GM21619 (cell line): Measurements from ENCODE around the gene TRIP6.

Experiments
- ATAC-seq: cut with Tn5 transposase; IDR thresholded peaks from one replicate; pipeline ENCODE4 v1.9.1; 2021; ENCODE audit not compliant: unreplicated experiment

Gene TRIP6

DNA sequence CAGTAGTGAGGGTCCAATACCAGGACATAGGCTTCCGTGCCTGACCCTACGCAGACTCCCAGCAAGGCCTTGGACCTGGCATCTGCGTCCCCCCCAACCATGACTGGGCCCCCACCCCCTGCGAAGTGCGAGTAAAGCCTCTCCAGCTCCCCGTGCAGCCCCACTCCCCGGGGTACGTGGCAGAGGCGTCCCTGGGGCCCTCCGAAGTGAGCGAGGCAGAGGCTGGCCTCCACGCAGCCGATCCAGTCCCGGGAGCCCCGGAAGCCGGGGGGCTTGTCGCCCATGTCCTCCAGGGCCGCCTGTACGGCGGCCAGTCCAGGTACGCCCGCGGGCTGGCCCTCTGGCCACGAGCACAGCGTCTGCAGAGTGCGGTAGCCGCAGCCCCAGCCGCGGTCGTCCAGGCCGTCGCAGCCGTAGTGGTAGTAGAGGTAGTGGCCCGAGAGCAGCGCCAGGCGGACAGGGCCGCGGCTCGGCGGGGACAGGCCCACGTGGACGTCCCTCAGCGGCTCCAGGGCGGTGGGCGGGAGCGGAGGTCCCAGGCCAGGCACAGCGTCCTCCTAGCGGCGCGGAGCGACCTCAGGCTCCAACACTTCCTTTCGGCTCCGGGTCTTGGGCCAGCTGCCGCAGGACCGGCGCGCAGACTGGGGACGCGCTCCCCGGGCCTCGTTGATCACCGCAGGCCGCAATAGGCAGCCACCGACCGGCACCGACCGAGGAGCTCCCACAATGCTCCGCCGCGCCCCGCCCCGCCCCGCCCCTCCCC, 22.0 kb downstream of the TRIP6 start, which contains the start of gene UFSP1:
Gene UFSP1, minus strand, starts transcription at position 728 of the 763 bp plus-strand sequence. Its CDS starts 444 bp downstream, at position 284.
- ATAC-seq, result peak; percentile 31

DNA sequence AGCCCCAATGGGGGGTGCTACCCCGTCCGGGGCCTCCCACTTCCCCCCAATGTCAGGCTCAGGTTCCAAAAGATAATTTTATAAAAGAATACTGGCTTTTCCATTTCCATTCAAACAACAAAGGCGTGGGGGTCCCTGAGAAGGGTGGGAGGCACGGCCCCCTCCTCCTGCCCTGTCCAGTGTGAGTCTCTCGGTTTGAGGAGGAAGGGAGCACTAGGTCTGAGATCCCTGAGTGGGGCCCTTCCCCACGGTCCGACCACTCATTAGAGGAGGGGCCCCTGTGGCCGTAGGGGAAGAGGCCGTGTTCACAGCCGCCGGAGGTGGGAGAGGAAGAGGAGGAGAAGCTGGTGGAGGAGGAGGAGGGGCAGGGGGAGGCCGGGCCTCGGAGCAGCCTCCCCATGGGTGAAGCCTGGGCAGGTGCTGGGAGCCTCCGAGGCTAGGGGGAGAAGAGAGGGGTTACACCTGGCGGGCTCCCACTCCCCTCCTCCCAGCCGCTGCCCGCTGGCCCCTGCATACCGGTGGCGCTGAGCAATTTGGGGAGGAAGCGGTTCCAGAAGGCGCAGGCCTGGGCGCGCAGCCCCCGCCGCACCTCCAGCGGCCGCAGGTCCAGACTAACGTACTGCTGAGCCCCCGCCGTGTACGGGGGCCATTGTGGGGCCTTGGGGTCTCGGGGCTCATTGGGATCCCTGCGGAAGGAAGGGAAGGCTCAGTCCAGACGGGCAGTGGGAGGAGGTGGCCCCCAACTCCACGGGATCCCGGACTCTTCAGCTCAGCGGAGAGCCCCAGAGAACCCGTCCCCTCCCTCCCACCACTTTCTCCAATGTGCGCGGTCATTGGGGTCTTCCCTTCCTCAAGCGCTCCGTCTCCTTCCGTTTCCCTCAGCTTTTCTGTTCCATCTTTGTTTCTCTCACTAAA, 23.7 kb downstream of the TRIP6 start:
- no peak for ATAC-seq

DNA sequence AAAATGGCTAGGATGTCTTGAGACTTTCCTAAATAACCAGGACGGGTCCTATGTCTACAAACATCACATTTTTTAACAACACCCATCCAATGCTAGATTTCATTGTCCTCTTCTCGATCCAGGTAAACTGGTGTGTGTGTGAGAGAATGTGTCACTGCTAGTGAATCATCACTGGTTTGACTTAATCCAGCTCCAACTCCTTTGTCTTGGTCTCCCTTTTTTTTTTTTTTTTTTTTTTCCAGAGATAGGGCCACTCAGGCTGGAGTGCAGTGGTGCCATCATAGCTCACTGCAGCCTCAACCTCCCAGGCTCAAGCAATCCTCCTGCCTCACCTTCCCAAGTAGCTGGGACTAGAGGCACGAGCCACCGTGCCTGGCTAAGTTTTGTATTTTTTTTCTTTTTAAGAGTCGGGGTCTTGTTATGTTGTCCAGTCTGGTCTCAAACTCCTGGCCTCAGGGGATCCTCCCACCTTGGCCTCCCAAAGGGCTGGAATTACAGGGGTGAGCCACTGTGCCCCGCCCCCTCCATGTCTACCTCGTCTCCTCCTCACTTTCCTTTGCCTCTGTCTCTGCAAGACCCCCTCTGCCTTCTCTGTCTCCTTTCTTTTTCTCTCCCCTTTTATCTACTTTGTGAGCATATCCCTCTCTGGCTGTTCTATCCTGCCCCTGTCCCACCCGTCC, 24.5 kb downstream of the TRIP6 start:
- ATAC-seq, result no peak

DNA sequence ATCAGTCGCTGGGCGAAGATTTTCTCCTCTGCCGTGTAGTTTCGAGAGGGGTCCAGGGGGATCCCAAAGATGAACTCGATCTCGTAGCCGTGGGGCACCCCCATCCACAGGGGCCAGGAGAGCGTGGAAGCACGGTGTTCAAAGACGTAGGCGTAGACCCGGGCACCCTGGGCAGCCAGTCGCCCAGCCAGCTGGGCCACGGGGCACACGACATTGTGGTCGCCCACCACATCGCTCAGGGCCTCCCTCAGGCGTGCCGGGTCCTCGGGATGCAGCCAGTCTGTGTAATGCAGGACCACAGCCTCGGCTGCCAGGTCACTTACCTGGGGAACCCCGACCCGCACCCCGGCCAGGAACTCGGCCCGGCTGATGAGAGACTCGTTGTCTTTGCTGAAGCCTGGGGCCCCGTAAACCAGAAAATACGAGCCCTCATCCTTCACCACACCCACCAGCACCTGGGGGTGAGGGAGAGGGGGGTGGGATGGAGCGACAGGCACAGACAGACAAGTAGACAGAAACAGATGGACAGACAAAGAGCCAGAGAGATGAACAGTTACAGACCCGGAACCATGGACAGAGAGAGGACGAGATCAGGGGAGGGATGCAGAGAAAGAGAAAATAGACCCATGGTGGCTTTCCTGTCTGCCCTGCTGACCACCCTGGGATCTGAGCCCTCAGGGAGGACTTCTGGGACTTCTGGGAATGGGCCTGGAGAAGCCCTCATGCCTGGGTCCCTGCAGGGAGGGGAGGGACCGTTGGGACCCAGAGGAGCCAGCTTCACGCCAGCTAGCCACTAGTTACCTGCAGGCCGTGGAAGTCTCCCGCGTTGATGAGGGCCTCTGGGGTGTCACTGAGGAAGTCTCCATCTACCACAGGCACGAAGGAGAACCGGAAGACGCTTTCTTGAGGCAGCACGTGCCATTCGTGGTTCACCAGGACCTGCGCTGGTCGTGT, 25.5 kb downstream of the TRIP6 start:
- ATAC-seq, result no peak

- ATAC-seq, result no peak
Measured at GRCh38 chr7:100893318-100893895, 26.2 kb downstream of the TRIP6 start.

- ATAC-seq, result no peak
Measured at GRCh38 chr7:100893910-100894721, 26.9 kb downstream of the TRIP6 start.

DNA sequence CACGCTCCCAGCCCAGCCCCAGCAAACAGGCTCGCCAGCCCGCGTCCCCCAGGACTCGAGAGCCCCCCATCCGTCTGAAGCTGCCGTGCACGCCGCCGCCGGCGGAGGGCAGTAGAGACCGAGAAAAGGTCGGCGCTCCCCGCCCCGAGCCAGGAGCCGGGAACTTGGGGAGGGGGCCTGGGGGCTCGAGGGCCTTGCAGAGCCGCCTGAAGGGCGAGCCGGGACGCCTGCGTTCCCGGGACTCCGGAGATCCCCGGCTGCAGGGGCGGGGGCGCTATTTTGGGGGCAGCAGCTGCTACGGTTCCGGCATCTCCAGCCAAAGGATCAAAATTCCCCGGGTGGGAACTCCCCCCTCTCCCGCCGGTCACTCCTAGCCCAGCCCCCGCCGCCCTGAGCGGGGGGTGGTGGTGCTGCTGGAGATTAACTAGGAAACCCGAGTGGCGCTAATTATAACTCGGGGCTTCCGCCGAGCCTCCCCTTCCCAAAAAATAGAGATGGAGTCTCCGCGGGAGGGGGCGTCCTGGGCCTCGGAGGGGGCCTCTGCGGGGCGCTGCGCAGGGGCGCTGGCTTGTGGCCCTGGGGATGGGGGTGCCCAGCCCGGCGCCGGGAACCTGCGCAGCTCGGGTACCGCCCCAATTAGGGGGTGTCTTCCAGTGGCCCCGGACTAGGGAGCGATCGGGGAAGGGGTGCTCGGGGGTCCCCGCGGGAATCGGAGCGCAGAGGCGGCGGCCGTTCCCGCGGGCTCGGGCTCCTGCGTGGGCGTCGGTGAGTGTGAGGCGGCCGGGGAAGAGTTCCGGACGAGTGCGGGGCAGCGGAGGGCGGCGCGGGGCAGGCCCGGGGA, 27.9 kb downstream of the TRIP6 start:
- ATAC-seq, result no peak

- no peak for ATAC-seq
Measured at GRCh38 chr7:100895701-100895955, 28.4 kb downstream of the TRIP6 start, which contains the start of gene ACHE. Gene ACHE (minus strand): TSS chr7:100895888. CDS start chr7:100894232, 1,656 bp downstream.

GRCh38 chr7:100895956-100896731, 29.0 kb downstream of the TRIP6 start:
- ATAC-seq, result no peak

DNA sequence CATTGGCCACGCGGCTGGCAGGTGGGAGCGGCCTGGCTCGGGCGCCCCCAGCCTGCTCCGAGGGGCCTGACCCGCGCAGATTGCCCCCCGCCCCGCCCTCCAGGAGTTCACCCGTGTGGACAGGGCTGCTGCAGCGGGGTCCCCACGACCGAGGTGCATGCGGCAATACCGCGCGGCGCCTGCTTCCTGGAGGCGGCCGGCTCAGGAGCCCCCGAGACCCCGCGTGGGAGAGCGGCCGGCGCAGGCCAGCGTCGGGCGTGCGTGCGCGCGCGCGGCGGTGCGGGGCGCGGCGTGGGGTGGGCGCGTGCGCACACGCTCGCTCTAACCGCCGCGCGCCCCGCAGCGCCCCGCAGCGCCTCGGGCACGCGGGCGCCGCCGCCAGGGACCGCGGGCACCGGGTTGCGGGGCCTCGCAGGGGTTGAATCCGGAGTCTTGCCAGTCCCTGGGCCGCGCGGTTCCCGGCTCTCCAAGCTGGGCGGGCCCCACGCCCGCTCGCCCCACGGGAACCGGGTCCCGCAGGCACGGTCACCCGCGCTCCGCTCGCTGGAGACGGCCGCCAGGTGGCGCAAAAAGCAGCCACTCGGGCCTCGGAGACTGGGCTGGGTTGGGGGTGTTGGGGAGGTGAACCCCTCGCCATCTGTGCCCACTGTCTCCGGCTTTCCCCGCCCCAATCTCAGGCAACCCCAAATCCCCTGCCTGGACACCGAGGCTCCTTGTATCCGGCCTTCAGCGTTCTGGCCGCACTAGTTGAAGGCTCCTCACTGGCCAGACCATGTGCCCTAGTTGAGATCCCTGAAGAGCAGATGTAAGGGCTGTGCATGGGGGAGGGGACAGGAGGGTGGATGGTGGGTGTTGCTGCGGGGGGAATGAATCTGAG, 29.8 kb downstream of the TRIP6 start:
- no peak for ATAC-seq

GRCh38 chr7:100897772-100898454, 30.7 kb downstream of the TRIP6 start:
- no peak for ATAC-seq

GRCh38 chr7:100899432-100899831, 32.2 kb downstream of the TRIP6 start:
- no peak for ATAC-seq

GRCh38 chr7:100900978-100901377, 33.8 kb downstream of the TRIP6 start:
- no peak for ATAC-seq

DNA sequence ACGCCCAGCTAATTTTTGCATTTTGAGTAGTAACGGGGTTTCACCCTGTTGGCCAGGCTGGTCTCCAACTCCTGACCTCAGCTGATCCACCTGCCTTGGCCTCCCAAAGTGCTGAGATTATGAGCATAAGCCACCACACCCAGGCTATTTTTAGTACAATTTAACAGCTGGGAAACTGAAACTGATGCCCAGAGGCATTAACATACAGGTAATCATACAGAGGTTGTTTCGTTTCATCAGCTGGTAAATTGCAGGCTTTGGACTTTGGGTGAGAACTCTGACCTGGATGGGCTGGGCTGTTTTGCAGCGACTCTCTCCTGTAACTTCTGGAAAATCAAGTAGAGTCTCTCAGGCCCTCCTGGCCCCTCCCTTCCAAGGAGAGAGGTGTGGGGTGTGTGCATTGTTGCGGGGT, 34.7 kb downstream of the TRIP6 start:
- no peak for ATAC-seq

- no peak for ATAC-seq
Measured at GRCh38 chr7:100902638-100903037, 35.5 kb downstream of the TRIP6 start.

- no peak for ATAC-seq
Measured at GRCh38 chr7:100908512-100908911, 41.3 kb downstream of the TRIP6 start.
